Upper lobe of left lung (tissue), 6 donors: ENCODE results near the gene MYO18A. TPM values are rescaled to one million over a fixed set of nuclear protein-coding genes. Genes with fewer than 3 reads are reported as not detected.

Experiments used
- ATAC-seq, 2 donors: fragments of 200-7000 bp; cut with Tn5 transposase; one replicate each; pipeline ENCODE4 v1.9.1; 2022; ENCODE audit warnings: mild to moderate bottlenecking in 2 of 2, moderate library complexity in 2 of 2; ENCODE audit not compliant: low FRiP score in 2 of 2
- DNase-seq, 2 donors: peaks; one replicate each; pipeline ENCODE4 v3.0.0-alpha.2; 2019 to 2020
- H3K27ac ChIP-seq, 4 donors: fragments of 200-600 bp; sonication (generic); one replicate each; pipeline ENCODE4 v1.5.1; 2016 to 2019
- H3K27me3 ChIP-seq, 4 donors: fragments of 200-600 bp; sonication (generic); one replicate each; pipeline ENCODE4 v1.5.1; 2017 to 2019
- H3K36me3 ChIP-seq, 4 donors: fragments of 200-600 bp; sonication (generic); one replicate each; pipeline ENCODE4 v1.5.1; 2016 to 2019
- H3K4me1 ChIP-seq, 4 donors: fragments of 200-600 bp; sonication (generic); one replicate each; pipeline ENCODE4 v1.5.1; 2018 to 2019
- H3K4me3 ChIP-seq, 4 donors: fragments of 200-600 bp; sonication (generic); one replicate each; pipeline ENCODE4 v1.5.1; 2017 to 2019; ENCODE audit warnings: mild to moderate bottlenecking in 2 of 4, moderate library complexity in 1 of 4
- H3K9me3 ChIP-seq, 4 donors: fragments of 200-600 bp; sonication (generic); one replicate each; pipeline ENCODE4 v1.5.1; 2018 to 2019
- EP300 ChIP-seq, 4 donors: sonication (generic); formaldehyde crosslinking; IDR thresholded peaks; one replicate each; pipeline ENCODE4 v1.5.1; 2017; ENCODE audit warnings: antibody characterized with exemption in 4 of 4, control low read depth in 2 of 4
- POLR2A ChIP-seq, 4 donors: fragments of 450-650 bp; IDR thresholded peaks; one replicate each; pipeline ENCODE4 v1.5.1; 2016 to 2017; ENCODE audit warnings: antibody characterized with exemption in 4 of 4, mild to moderate bottlenecking in 2 of 4
- POLR2AphosphoS5 ChIP-seq, 2 donors: sonication (generic); formaldehyde crosslinking; IDR thresholded peaks; one replicate each; pipeline ENCODE4 v1.5.1; 2017; ENCODE audit warnings: antibody characterized with exemption in 2 of 2
- WGBS, 2 donors: methylation state at CpG; one replicate each; pipeline ENCODE4 v1.1.5; 2017 to 2018; 5-methylcytosine and 5-hydroxymethylcytosine counted together
- total RNA-seq, 6 donors: library from RNA; depleted of rRNA in 4 of 6; stranded (reverse); fragments of >200 nt in 4 of 6; gene quantifications; one replicate each; pipeline versions ENCODE4 v1.1.0 to v1.2.1, GENCODE V29; 2016 to 2021
- TF ChIP-seq, protein P1 (sequence below), 6 experiments: fragments of 450-650 bp in 4 of 6; fragments of 200-600 bp in 2 of 6; sonication (generic) in 2 of 6; IDR thresholded peaks; one replicate each; pipeline ENCODE4 v1.5.1; 2016 to 2019; ENCODE audit warnings: antibody characterized with exemption in 6 of 6
- donor health status: DM: no; HTN: no; CAD: no; lungs with moderate emphysema.
- donor health status: DM: no; HTN: yes; CAD: no; lungs with severe emphysema.

MYO18A gene
- total RNA-seq, 6 donors from 2014 or later: 37.4 to 214 (median 67.4) TPM

DNA sequence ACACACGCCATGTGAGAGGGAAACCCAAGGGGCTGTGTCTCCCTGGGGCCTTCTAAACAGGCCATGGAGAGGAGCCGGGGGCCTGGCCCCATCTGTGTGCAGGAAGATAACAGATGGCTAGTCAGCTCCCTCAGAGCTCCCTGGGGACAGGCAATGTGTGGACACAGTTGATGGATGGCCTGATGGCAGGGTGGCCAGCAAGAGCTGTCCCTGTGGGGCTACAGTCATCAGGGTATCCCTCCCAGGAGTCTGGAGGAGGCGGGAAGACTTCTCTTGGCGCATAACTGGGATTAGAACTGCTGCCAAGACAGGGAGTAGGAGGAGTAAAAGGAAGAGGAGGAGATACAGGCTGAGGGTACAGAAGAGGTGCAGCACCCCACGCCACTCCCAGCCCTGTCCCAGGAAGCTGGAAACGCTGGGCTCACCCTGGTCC lies 17.3 kb downstream of the MYO18A start:
- no peak overlapping the region for H3K4me3 ChIP-seq
- no peak for ATAC-seq
- peaks cover 0 to 21% (median 14%) of the 10 kb centered on the region in 4 donors for H3K36me3 ChIP-seq
- TF ChIP-seq EP300 (IDR thresholded peaks at IDR 0.05) (no peak), POLR2AphosphoS5 (IDR thresholded peaks at IDR 0.05) (peak in 1 of 2 donors; percentile 27)
- no peak overlapping the region for H3K27ac ChIP-seq
- DNase-seq: no peak
- no peaks in the 10 kb centered on the region for H3K9me3 ChIP-seq
- 79 to 83% methylated on average over 2 to 6 of the region's 6 CpGs for WGBS, 2 donors
- H3K4me1 ChIP-seq: peaks cover 30 to 45% (median 37%) of the 10 kb centered on the region in 4 donors
- no peaks in the 10 kb centered on the region for H3K27me3 ChIP-seq

DNA sequence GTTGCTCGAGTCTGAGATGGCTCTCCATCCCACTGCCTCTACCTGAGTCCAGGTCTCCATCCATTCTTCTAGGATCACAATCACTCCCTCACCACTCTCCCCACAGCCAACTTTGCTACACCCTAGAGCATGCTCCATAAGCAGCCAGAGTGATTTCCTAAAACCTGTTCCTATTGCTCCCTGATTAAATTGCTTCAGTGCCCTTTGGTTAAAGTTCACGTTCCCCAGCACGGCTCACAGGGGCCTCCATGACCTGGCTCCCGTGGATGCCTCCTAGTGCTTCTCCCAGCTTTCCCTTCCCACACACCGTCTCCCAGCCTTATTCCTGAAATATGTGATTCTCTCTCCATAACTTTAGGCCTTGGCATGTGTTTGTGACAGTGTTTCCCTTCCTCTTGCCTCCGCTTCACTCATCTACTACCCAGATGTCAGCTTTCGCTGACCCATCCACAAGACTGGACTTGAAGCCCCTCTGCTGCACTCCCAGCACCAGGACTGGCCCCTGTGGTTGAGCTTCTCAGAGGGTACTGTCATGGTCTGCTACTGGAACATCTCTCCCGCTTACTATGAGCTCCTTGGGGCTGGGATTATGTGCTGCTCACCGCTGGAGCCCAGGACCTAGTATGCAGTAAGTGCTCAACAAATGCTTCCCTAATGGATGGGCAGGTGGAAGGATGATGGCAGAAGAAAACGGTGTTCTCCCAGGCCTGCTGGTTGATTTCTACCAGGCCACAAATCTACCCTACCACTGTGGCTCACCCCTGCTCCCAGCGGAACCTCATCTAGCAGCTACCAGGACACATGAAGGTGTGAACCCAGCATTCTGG lies 17.9 kb downstream of the MYO18A start:
- DNase-seq (no peak), ATAC-seq (no peak)
- TF ChIP-seq EP300 (IDR thresholded peaks at IDR 0.05) (no peak), POLR2AphosphoS5 (IDR thresholded peaks at IDR 0.05) (no peak)
- TF ChIP-seq, protein P1, sequence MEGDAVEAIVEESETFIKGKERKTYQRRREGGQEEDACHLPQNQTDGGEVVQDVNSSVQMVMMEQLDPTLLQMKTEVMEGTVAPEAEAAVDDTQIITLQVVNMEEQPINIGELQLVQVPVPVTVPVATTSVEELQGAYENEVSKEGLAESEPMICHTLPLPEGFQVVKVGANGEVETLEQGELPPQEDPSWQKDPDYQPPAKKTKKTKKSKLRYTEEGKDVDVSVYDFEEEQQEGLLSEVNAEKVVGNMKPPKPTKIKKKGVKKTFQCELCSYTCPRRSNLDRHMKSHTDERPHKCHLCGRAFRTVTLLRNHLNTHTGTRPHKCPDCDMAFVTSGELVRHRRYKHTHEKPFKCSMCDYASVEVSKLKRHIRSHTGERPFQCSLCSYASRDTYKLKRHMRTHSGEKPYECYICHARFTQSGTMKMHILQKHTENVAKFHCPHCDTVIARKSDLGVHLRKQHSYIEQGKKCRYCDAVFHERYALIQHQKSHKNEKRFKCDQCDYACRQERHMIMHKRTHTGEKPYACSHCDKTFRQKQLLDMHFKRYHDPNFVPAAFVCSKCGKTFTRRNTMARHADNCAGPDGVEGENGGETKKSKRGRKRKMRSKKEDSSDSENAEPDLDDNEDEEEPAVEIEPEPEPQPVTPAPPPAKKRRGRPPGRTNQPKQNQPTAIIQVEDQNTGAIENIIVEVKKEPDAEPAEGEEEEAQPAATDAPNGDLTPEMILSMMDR (IDR thresholded peaks at IDR 0.05): no peak
- no peak overlapping the region for H3K4me3 ChIP-seq
- H3K36me3 ChIP-seq: peaks cover 0 to 21% (median 14%) of the 10 kb centered on the region in 4 donors
- H3K9me3 ChIP-seq: no peaks in the 10 kb centered on the region
- peaks cover 33 to 46% (median 39%) of the 10 kb centered on the region in 4 donors for H3K4me1 ChIP-seq
- no peaks in the 10 kb centered on the region for H3K27me3 ChIP-seq
- 93 to 96% methylated on average over 9 to 10 of the region's 11 CpGs for WGBS, 2 donors
- H3K27ac ChIP-seq: no peak overlapping the region

DNA sequence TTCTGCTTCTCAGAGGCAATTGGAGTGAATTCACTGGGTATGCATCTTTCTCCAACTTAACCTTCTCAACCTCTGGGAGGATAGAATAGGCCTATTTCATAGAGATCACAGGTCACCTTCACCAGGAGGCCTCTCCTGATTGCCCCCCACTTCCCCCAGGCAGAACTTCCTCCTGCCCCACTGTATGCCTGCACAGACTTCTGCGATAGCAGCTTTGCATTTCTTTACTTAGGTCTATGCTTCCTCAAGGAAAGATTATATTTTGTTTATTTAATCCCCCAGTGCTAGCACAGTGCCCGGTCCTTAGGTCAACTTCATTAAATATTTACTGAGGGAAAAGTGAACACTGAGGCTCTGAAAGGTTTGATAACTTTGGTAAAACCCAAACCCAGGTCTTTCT lies 19.9 kb downstream of the MYO18A start:
- Histone ChIP-seq H3K27ac (peak overlapping the region in 1 of 4 donors; percentile 88), H3K4me1 (peaks cover 51 to 64% (median 59%) of the 10 kb centered on the region in 4 donors)
- ATAC-seq: no peak

DNA sequence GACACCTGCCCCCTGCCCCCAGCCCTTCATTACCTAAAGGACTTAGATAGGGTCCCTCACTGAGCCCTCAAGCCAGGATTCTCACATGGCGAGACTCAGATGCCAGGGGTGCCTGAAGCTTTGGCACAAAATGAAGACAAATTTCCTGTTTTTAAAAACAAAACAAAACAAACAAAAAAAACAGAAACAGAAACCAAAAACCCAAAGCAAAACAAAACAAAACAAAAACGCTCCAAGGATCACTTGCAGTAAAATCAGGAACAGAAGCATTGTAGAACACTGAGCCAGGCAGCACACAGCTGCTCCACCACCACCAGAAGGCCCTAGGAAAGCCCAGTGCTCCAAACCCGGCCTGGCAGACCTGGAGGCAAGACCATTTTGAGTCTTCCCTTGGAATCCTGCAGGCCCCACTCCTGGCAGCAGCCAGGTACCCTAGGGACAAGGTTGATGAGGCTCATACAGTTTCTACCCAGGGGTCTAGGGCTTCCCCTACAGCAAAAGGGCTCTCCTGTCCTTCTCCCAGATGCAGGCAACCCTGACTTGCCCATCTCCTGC lies 20.8 kb downstream of the MYO18A start:
- ATAC-seq (no peak), DNase-seq (no peak)
- H3K4me3 ChIP-seq: no peak overlapping the region
- H3K27me3 ChIP-seq: no peaks in the 10 kb centered on the region
- WGBS, 2 donors: 38 to 41% methylated on average over 3 of the region's 3 CpGs
- H3K36me3 ChIP-seq: no peaks in the 10 kb centered on the region
- TF ChIP-seq, protein P1 (IDR thresholded peaks at IDR 0.05): no peak
- TF ChIP-seq POLR2AphosphoS5 (IDR thresholded peaks at IDR 0.05) (no peak), POLR2A (IDR thresholded peaks at IDR 0.05) (no peak), EP300 (IDR thresholded peaks at IDR 0.05) (no peak)
- peak overlapping the region; percentile 58 to 88 (median 62) for H3K27ac ChIP-seq
- H3K4me1 ChIP-seq: peaks cover 59 to 73% (median 66%) of the 10 kb centered on the region in 4 donors
- no peaks in the 10 kb centered on the region for H3K9me3 ChIP-seq

More for the DNA sequence above, 19.9 kb downstream of the MYO18A start:
- no peak for DNase-seq
- TF ChIP-seq EP300 (IDR thresholded peaks at IDR 0.05) (no peak), POLR2AphosphoS5 (IDR thresholded peaks at IDR 0.05) (no peak), POLR2A (IDR thresholded peaks at IDR 0.05) (no peak)
- TF ChIP-seq, protein P1 (IDR thresholded peaks at IDR 0.05): no peak
- Histone ChIP-seq H3K4me3 (no peak overlapping the region), H3K27me3 (no peaks in the 10 kb centered on the region), H3K36me3 (peaks cover 0 to 5% (median 1%) of the 10 kb centered on the region in 4 donors), H3K9me3 (no peaks in the 10 kb centered on the region)
- WGBS, 2 donors: 45 to 52% methylated on average over 2 of the region's 2 CpGs

DNA sequence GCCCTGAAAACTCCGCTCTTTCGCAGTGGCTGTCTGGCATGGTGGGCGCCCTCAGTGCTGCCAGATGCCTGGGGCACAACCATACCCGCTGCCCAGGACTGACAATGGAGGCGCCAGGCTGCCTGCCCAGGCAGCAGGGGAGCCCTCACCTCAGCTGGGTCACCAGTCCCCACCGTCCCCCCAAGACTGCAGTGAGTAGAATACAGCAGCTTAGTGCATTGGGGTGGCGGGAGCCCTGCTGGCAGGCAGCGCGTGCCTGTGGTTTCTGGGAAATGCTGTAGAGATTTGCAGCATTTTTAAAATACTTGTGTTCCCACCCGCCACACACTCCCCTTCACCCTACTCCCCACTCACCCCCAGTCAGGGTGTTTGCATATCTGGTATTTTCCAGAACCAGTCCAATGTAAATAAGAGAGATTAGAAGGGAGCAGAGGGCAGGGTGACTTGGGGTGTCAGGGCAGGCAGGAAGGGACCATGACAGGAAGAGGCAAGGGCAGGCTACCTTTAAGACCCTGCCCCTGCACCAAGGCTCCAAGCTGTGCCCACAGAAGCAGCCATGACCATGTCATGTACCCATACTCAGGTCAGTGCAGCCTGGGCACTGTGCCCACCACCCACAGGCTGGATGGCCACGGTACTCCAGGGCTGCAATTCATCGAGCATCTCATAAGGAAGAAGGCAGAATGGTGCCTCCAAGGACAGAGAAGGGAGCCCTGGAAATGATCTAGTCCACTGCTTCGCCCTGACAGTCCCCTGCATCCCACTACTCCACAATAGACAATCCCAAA lies 21.5 kb downstream of the MYO18A start:
- no peak overlapping the region for H3K4me3 ChIP-seq
- peak in 1 of 2 donors; percentile 13 for ATAC-seq
- peak overlapping the region; percentile 58 to 88 (median 62) for H3K27ac ChIP-seq
- TF ChIP-seq EP300 (IDR thresholded peaks at IDR 0.05) (no peak), POLR2A (IDR thresholded peaks at IDR 0.05) (no peak), POLR2AphosphoS5 (IDR thresholded peaks at IDR 0.05) (no peak)
- TF ChIP-seq, protein P1 (IDR thresholded peaks at IDR 0.05): no peak
- DNase-seq: peak in 1 of 2 donors; percentile 59
- H3K4me1 ChIP-seq: peaks cover 66 to 77% (median 71%) of the 10 kb centered on the region in 4 donors
- no peaks in the 10 kb centered on the region for H3K36me3 ChIP-seq
- H3K27me3 ChIP-seq: no peaks in the 10 kb centered on the region
- 43 to 53% methylated on average over 7 to 13 of the region's 13 CpGs for WGBS, 2 donors
- no peaks in the 10 kb centered on the region for H3K9me3 ChIP-seq
